ENCODE measurements around the gene STK32C.

DNA sequence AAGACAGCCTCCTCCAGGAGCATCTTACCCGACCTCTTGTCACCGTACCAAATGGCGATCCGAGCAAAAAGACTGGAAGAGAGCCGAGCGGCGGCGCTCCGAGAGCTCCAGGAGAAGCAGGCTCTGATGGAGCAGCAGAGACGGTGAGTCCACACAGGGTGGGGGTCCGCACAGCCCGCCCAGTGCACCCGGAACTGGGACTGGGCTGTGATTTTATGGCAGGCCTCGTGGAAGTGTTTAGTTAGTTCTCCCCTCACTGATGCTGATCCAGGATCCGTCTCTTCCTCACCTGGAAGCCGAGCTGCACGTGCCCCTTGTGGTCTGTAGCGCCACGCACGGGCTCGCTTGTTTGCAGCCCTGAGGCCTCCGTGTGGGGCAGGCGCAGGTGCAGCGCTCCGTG lies 43.9 kb upstream of the STK32C start:
- no peak for TF ChIP-seq ZNF274 (IDR thresholded peaks at IDR 0.05; ENCODE audit: low read depth, low read length)
- no peak for TF ChIP-seq YY1 (IDR thresholded peaks at IDR 0.05; ENCODE audit: insufficient read depth, insufficient read length)
- TF ChIP-seq SUZ12 (IDR thresholded peaks at IDR 0.05; ENCODE audit: extremely low read depth, insufficient read depth, insufficient read length), result no peak
